Measurements from ENCODE around the gene KSR1.

- TF ChIP-seq BHLHE40 (IDR thresholded peaks at IDR 0.05; ENCODE audit: borderline replicate concordance in 1 of 2, low read depth in 2 of 2, low read length in 1 of 2), result no peak
- no peak for TF ChIP-seq JUND (IDR thresholded peaks at IDR 0.05; ENCODE audit: low read depth, low read length)
- no peak for TF ChIP-seq POLR2A (IDR thresholded peaks at IDR 0.05; ENCODE audit: low read depth, low read length)
- TF ChIP-seq MLLT1 (IDR thresholded peaks at IDR 0.05), result no peak
- TF ChIP-seq REST (IDR thresholded peaks at IDR 0.05; ENCODE audit: low read depth, low read length), result no peak
- TF ChIP-seq JUNB (IDR thresholded peaks at IDR 0.05), result no peak
- no peak for TF ChIP-seq CHD1 (IDR thresholded peaks at IDR 0.05; ENCODE audit: low read depth, low read length)
- no peak for TF ChIP-seq MEF2A (IDR thresholded peaks at IDR 0.05; ENCODE audit: insufficient read depth, low read depth, low read length)
- no peak for TF ChIP-seq DPF2 (IDR thresholded peaks at IDR 0.05)
- no peak for TF ChIP-seq SMARCA5 (IDR thresholded peaks at IDR 0.05)
- no peak for TF ChIP-seq RAD21 (IDR thresholded peaks at IDR 0.05; ENCODE audit: insufficient read depth, low read depth, low read length)
- no peak for TF ChIP-seq CTCF (IDR thresholded peaks at IDR 0.05 in 2 of 3, conservative IDR thresholded peaks at IDR 0.05 in 1 of 3; ENCODE audit: control insufficient read depth in 2 of 3, extremely low read depth in 1 of 3, insufficient read depth in 1 of 3, low read depth in 3 of 3, low read length in 3 of 3)
- TF ChIP-seq NFYA (IDR thresholded peaks at IDR 0.05; ENCODE audit: borderline replicate concordance, low read depth, low read length), result no peak
These were observed 64.4 kb downstream of the KSR1 start for GRCh38 chr17:27520491-27521185.

Data from GM12878 (cell line).